MM.1S (cell line): Measurements from ENCODE around the gene CLNK.

Experiments used
- DNase-seq: peaks from one replicate; pipeline ENCODE4 v3.0.0-alpha.2; 2015
- H2AFZ ChIP-seq: fragments of 300-600 bp; sonication (generic); 2 replicates; pipeline ENCODE4 v1.6.0; 2016; ENCODE audit warnings: antibody characterized with exemption, low read length
- H3F3A ChIP-seq: fragments of 300-600 bp; sonication (generic); 2 replicates; pipeline ENCODE4 v1.6.1; 2016; ENCODE audit warnings: mild to moderate bottlenecking, antibody characterized with exemption, low read length, moderate library complexity, mixed read lengths; ENCODE audit not compliant: insufficient read depth
- H3K27ac ChIP-seq: fragments of 300-600 bp; sonication (generic); 2 replicates; pipeline ENCODE4 v1.5.1; 2016; ENCODE audit warnings: mild to moderate bottlenecking, low read length
- H3K27me3 ChIP-seq: fragments of 300-600 bp; sonication (generic); replicated peaks from 2 replicates; pipeline ENCODE4 v1.6.0; 2016; ENCODE audit warnings: low read length; ENCODE audit not compliant: insufficient read depth
- H3K36me3 ChIP-seq: fragments of 300-600 bp; sonication (generic); replicated peaks from 2 replicates; pipeline ENCODE4 v1.6.1; 2016; ENCODE audit warnings: mild to moderate bottlenecking, low read length, mixed read lengths; ENCODE audit not compliant: insufficient read depth
- H3K4me1 ChIP-seq: fragments of 300-600 bp; sonication (generic); 2 replicates; pipeline ENCODE4 v1.6.1; 2016; ENCODE audit warnings: low read length, mixed read lengths
- H3K4me2 ChIP-seq: fragments of 300-600 bp; sonication (generic); 2 replicates; pipeline ENCODE4 v1.6.0; 2016; ENCODE audit warnings: low read depth, low read length
- H3K4me3 ChIP-seq: fragments of 300-600 bp; sonication (generic); 2 replicates; pipeline ENCODE4 v1.5.1; 2016; ENCODE audit warnings: low read length, mixed read lengths
- H3K79me2 ChIP-seq: fragments of 300-600 bp; sonication (generic); 2 replicates; pipeline ENCODE4 v1.6.1; 2016; ENCODE audit warnings: mixed run types, low read length, mixed read lengths
- H3K9ac ChIP-seq: fragments of 300-600 bp; sonication (generic); 2 replicates; pipeline ENCODE4 v1.6.1; 2016; ENCODE audit warnings: low read length, mixed read lengths
- H3K9me2 ChIP-seq: fragments of 300-600 bp; sonication (generic); replicated peaks from 2 replicates; pipeline ENCODE4 v1.6.1; 2016; ENCODE audit warnings: mild to moderate bottlenecking, low read length, mixed read lengths; ENCODE audit not compliant: insufficient read depth
- H3K9me3 ChIP-seq: fragments of 300-600 bp; sonication (generic); replicated peaks from 2 replicates; pipeline ENCODE4 v1.6.1; 2016; ENCODE audit warnings: mild to moderate bottlenecking, low read length, mixed read lengths; ENCODE audit not compliant: insufficient read depth
- H4K20me1 ChIP-seq: fragments of 300-600 bp; sonication (generic); 2 replicates; pipeline ENCODE4 v1.6.1; 2016; ENCODE audit warnings: mild to moderate bottlenecking, low read length, moderate library complexity, mixed read lengths; ENCODE audit not compliant: insufficient read depth
- CTCF ChIP-seq: fragments of 300-600 bp; sonication (generic); IDR thresholded peaks from 2 replicates; pipeline ENCODE4 v1.5.1; 2016; ENCODE audit warnings: antibody characterized with exemption, low read length, mixed read lengths
- EZH2 ChIP-seq: fragments of 300-600 bp; sonication (generic); optimal IDR thresholded peaks from 2 replicates; pipeline ENCODE3; 2017; ENCODE audit warnings: low read depth, mild to moderate bottlenecking, antibody characterized with exemption, low read length, mixed read lengths
- EZH2phosphoT487 ChIP-seq: fragments of 300-600 bp; sonication (generic); IDR thresholded peaks from 2 replicates; pipeline ENCODE4 v1.6.1; 2018; ENCODE audit warnings: antibody characterized with exemption, low read length

Gene CLNK

GRCh38 chr4:10607206-10607605 lies 77.4 kb downstream of the CLNK start:
- H3K9me2 ChIP-seq, result no peaks in the 10 kb centered on the region
- H3K4me1 ChIP-seq, result no peaks in the 10 kb centered on the region
- H3K4me2 ChIP-seq, result no peak overlapping the region
- H3K9ac ChIP-seq, result no peak overlapping the region
- no peaks in the 10 kb centered on the region for H3K36me3 ChIP-seq
- no peaks in the 10 kb centered on the region for H3K9me3 ChIP-seq
- DNase-seq, result no peak
- no peaks in the 10 kb centered on the region for H3F3A ChIP-seq
- no peaks in the 10 kb centered on the region for H4K20me1 ChIP-seq
- no peak overlapping the region for H3K4me3 ChIP-seq
- no peaks in the 10 kb centered on the region for H3K27me3 ChIP-seq
- H3K79me2 ChIP-seq, result no peaks in the 10 kb centered on the region
- H3K27ac ChIP-seq, result no peak overlapping the region
- H2AFZ ChIP-seq, result no peak overlapping the region
- TF ChIP-seq EZH2phosphoT487 (no peak), EZH2 (no peak), CTCF (no peak)

GRCh38 chr4:10606483-10607155 lies 77.9 kb downstream of the CLNK start:
- DNase-seq, result no peak
- Histone ChIP-seq H3K9me2 (no peaks in the 10 kb centered on the region), H2AFZ (no peak overlapping the region), H3K27me3 (no peaks in the 10 kb centered on the region), H4K20me1 (no peaks in the 10 kb centered on the region), H3K79me2 (no peaks in the 10 kb centered on the region), H3K4me3 (no peak overlapping the region), H3K4me2 (no peak overlapping the region), H3K9me3 (no peaks in the 10 kb centered on the region), H3K27ac (no peak overlapping the region), H3K4me1 (no peaks in the 10 kb centered on the region), H3K36me3 (no peaks in the 10 kb centered on the region), H3F3A (no peaks in the 10 kb centered on the region), H3K9ac (no peak overlapping the region)
- TF ChIP-seq CTCF (no peak), EZH2phosphoT487 (no peak), EZH2 (no peak)

DNA sequence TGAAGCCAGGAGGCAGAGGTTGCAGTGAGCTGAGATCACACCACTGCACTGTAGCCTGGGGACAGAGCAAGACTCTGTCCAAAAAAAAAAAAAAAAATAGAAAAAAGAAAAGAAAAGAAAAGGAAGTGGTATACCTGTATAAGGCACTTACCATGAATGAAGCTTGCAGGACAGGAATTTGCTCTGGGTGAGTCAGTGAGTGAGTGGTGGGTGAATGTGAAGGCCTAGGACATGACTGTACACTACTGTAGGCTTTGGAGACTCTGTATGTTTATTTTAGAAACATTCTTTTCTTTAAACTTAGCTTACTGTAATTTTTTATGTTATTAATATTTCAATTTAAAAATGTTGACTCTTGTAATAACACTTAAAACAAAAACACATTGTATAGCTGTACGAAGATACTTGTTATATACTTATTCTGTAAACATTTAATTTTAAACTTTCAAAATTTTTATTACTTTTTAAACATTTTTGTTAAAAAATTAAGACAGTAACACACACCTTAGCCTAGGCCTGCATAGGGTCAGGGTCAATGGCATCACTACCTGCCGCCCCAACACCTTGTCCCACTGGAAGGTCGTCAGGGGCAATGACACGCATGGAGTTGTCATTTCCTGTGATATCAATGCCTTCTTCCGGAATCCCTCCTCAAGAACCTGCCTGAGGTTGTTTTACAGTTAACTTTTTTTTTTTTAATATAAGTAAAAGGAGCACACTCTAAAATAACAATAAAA lies 78.7 kb downstream of the CLNK start:
- no peaks in the 10 kb centered on the region for H3K9me2 ChIP-seq

More for the DNA sequence above, 78.7 kb downstream of the CLNK start:
- Histone ChIP-seq H3K36me3 (no peaks in the 10 kb centered on the region), H3K4me1 (no peaks in the 10 kb centered on the region), H3F3A (no peaks in the 10 kb centered on the region), H3K27me3 (no peaks in the 10 kb centered on the region), H4K20me1 (no peaks in the 10 kb centered on the region), H3K4me2 (no peak overlapping the region), H2AFZ (no peak overlapping the region), H3K9me3 (no peaks in the 10 kb centered on the region), H3K27ac (no peak overlapping the region), H3K9ac (no peak overlapping the region), H3K79me2 (no peaks in the 10 kb centered on the region), H3K4me3 (no peak overlapping the region)
- DNase-seq, result no peak
- TF ChIP-seq EZH2phosphoT487, result no peak
- TF ChIP-seq EZH2, result no peak
- TF ChIP-seq CTCF, result no peak
